Endothelial cell of umbilical vein (primary cell): ENCODE results near the gene CNTRL. TPM values are rescaled to one million over a fixed set of nuclear protein-coding genes. Genes with fewer than 3 reads are reported as not detected.
A peak's percentile ranks its signal among the peaks of the same experiment; 100 is the strongest.

Source experiments
- BruUV-seq: library from RNA; stranded (reverse); fragments of 400-500 nt; replicated peaks from 2 replicates; lab custom pipeline; 2021; lab: Mats Ljungman, UMichigan
- CTCF ChIA-PET: fragments of 300-600, 350-600 bp; sonication (Branson Sonifier 250); formaldehyde crosslinking; loops from one replicate; lab custom pipeline; 2021; ENCODE audit warnings: antibody characterized with exemption, inconsistent platforms; lab: Charles Lee
- POLR2A ChIA-PET: fragments of 300-600, 350-600 bp; sonication (Branson Sonifier 250); formaldehyde crosslinking; loops from one replicate; lab custom pipeline; 2021; ENCODE audit warnings: antibody characterized with exemption, inconsistent platforms; lab: Charles Lee
- DNase-seq: peaks from one replicate; pipeline ENCODE4 v3.0.0-alpha.2; 2011; ENCODE audit warnings: low read depth, low spot score
- FAIRE-seq: peaks from 2 replicates; lab custom pipeline; 2011; peaks lifted over from hg19 to GRCh38; lab: Jason Lieb, UNC
- H2AFZ ChIP-seq: 2 replicates; pipeline ENCODE4 v1.6.0; 2012; ENCODE audit warnings: low read depth, low read length, control low read depth, inconsistent platforms
- H3K27ac ChIP-seq: 2 replicates; pipeline ENCODE4 v1.5.1; 2011; ENCODE audit warnings: low read depth, mild to moderate bottlenecking, control low read depth, low read length, moderate library complexity; ENCODE audit not compliant: insufficient read depth
- H3K27me3 ChIP-seq, 2 experiments: 2 replicates each; pipeline versions ENCODE4 v1.6.0 to v1.6.1; 2011; ENCODE audit warnings: low read length in 2 of 2, mixed read lengths in 1 of 2; ENCODE audit not compliant: control insufficient read depth in 2 of 2, insufficient read depth in 2 of 2
- H3K36me3 ChIP-seq, 2 experiments: 2 replicates in 1 of 2; 3 replicates in 1 of 2; pipeline ENCODE4 v1.5.1; 2011; ENCODE audit warnings: low read length in 2 of 2, mild to moderate bottlenecking in 1 of 2, moderate library complexity in 1 of 2; ENCODE audit not compliant: control insufficient read depth in 2 of 2, insufficient read depth in 2 of 2; ENCODE audit errors: extremely low read depth in 1 of 2
- H3K4me1 ChIP-seq: 3 replicates; pipeline ENCODE4 v1.5.1; 2011; ENCODE audit warnings: mild to moderate bottlenecking, low read length; ENCODE audit not compliant: control insufficient read depth, insufficient read depth; ENCODE audit errors: extremely low read depth
- H3K4me2 ChIP-seq: 2 replicates; pipeline ENCODE4 v1.6.1; 2011; ENCODE audit warnings: low read length, control low read depth, mixed read lengths; ENCODE audit not compliant: insufficient read depth
- H3K4me3 ChIP-seq, 3 experiments: fragments of 200-600 bp in 1 of 3; sonication (generic), shearing (Covaris generic) in 1 of 3; replicated peaks in 1 of 3; 2 replicates each; pipeline ENCODE4 v1.5.1; 2011 to 2016; ENCODE audit warnings: control low read depth in 3 of 3, low read length in 3 of 3, mild to moderate bottlenecking in 2 of 3, inconsistent platforms in 1 of 3, low read depth in 1 of 3, moderate library complexity in 1 of 3; ENCODE audit not compliant: insufficient read depth in 1 of 3
- H3K79me2 ChIP-seq: 2 replicates; pipeline ENCODE4 v1.6.0; 2012; ENCODE audit warnings: low read length, inconsistent platforms; ENCODE audit not compliant: control insufficient read depth, insufficient read depth
- H3K9ac ChIP-seq: replicated peaks from 2 replicates; pipeline ENCODE3; 2011; ENCODE audit warnings: low read length, control low read depth; ENCODE audit not compliant: insufficient read depth; ENCODE audit errors: extremely low read depth
- H3K9me1 ChIP-seq: replicated peaks from 3 replicates; pipeline ENCODE4 v1.6.0; 2011; ENCODE audit warnings: mild to moderate bottlenecking, low read length; ENCODE audit not compliant: control insufficient read depth, insufficient read depth; ENCODE audit errors: extremely low read depth
- H3K9me3 ChIP-seq: replicated peaks from 2 replicates; pipeline ENCODE4 v1.5.1; 2012; ENCODE audit warnings: low read length, inconsistent platforms; ENCODE audit not compliant: control insufficient read depth, insufficient read depth
- H4K20me1 ChIP-seq: replicated peaks from 2 replicates; pipeline ENCODE3; 2011; ENCODE audit warnings: mild to moderate bottlenecking, low read length; ENCODE audit not compliant: control insufficient read depth, insufficient read depth; ENCODE audit errors: extremely low read depth
- CTCF ChIP-seq, 2 donors: IDR thresholded peaks; 1 replicate in 1 of 2; 2 replicates in 1 of 2; pipeline ENCODE4 v1.5.1; 2011; ENCODE audit warnings: low read length in 2 of 2, mild to moderate bottlenecking in 2 of 2, moderate library complexity in 2 of 2, control low read depth in 1 of 2, inconsistent platforms in 1 of 2, low read depth in 1 of 2; ENCODE audit not compliant: insufficient read depth in 1 of 2; ENCODE audit errors: extremely low read depth in 1 of 2
- EZH2 ChIP-seq: IDR thresholded peaks from 2 replicates; pipeline ENCODE4 v1.6.1; 2012; ENCODE audit warnings: borderline replicate concordance, low read depth, mild to moderate bottlenecking, moderate library complexity, low read length, inconsistent platforms; ENCODE audit not compliant: severe bottlenecking
- FOS ChIP-seq: IDR thresholded peaks from 2 replicates; pipeline ENCODE4 v1.6.1; 2011; ENCODE audit warnings: mild to moderate bottlenecking, low read length, moderate library complexity, borderline replicate concordance; ENCODE audit not compliant: insufficient read depth
- GATA2 ChIP-seq: IDR thresholded peaks from 2 replicates; pipeline ENCODE4 v1.7.0; 2011; ENCODE audit warnings: low read depth, mild to moderate bottlenecking, moderate library complexity, mixed read lengths, low read length; ENCODE audit not compliant: insufficient read length, insufficient read depth
- JUN ChIP-seq: IDR thresholded peaks from 2 replicates; pipeline ENCODE4 v1.6.1; 2011; ENCODE audit warnings: borderline replicate concordance, low read depth; ENCODE audit not compliant: insufficient read length, insufficient read depth
- MAX ChIP-seq: IDR thresholded peaks from 2 replicates; pipeline ENCODE4 v1.6.1; 2011; ENCODE audit not compliant: insufficient read depth, insufficient read length
- MYC ChIP-seq: IDR thresholded peaks from one replicate; pipeline ENCODE4 v1.6.1; 2011; ENCODE audit warnings: mild to moderate bottlenecking, low read depth, low read length
- POLR2A ChIP-seq: IDR thresholded peaks from 2 replicates; pipeline ENCODE4 v1.6.1; 2012; ENCODE audit warnings: low read depth, mild to moderate bottlenecking, control low read depth, low read length
- POLR2AphosphoS5 ChIP-seq: IDR thresholded peaks from 2 replicates; pipeline ENCODE4 v1.6.1; 2012; ENCODE audit warnings: low read depth, mild to moderate bottlenecking, control low read depth, low read length, moderate library complexity; ENCODE audit not compliant: insufficient read depth
- dilution Hi-C: fragments of 300-500 bp; cut with MboI; formaldehyde crosslinking; loops from one replicate; pipeline ENCODE4 v1.15.0; 2019; ENCODE audit warnings: low sequenced_read_pairs; ENCODE audit not compliant: extremely low pct_ligation_motif_present
- intact Hi-C: fragments of 100-400 bp; cut with micrococcal nuclease; formaldehyde crosslinking; loops from one replicate; pipeline ENCODE4 v1.10.0; 2022
- polyA plus RNA-seq, 4 experiments: library from polyadenylated mRNA; depleted of rRNA in 3 of 4; stranded (reverse) in 3 of 4; unstranded in 1 of 4; fragments of >200 nt; gene quantifications; 2 replicates each; pipeline versions ENCODE4 v1.2.1 to v1.2.3, GENCODE V29; 2011 to 2012; ENCODE audit warnings: missing spikeins in 1 of 4
- total RNA-seq: library from RNA; stranded (reverse); gene quantifications from 2 replicates; pipeline ENCODE4 v1.2.3, GENCODE V29; 2021

The CNTRL gene
- total and polyA plus RNA-seq, 2 donors (not counting 3 experiments of a cell fraction or from before 2014, with no cell fraction given) = 6.1 to 21.8 TPM

- dilution Hi-C loops = no loop called here
Measured at GRCh38 chr9:121194730-121195129, 120.0 kb downstream of the CNTRL start.

More at GRCh38 chr9:121194730-121195129, 120.0 kb downstream of the CNTRL start:
- intact Hi-C loops = no loop called here
- no TSS peak for BruUV-seq
- Histone ChIP-seq H3K27ac (no peak overlapping the region), H3K9me1 (peaks cover 5% of the 10 kb centered on the region), H3K4me2 (peak overlapping the region; percentile 65), H3K27me3 (no peaks in the 10 kb centered on the region), H3K9me3 (no peaks in the 10 kb centered on the region), H4K20me1 (peaks cover 56% of the 10 kb centered on the region), H3K4me3 (no peak overlapping the region), H3K4me1 (peaks cover 41% of the 10 kb centered on the region), H3K36me3 (no peaks in the 10 kb centered on the region), H2AFZ (no peak overlapping the region), H3K79me2 (peaks cover 99% of the 10 kb centered on the region), H3K9ac (no peak overlapping the region)
- no peak for TF ChIP-seq CTCF (IDR thresholded peaks at IDR 0.05; ENCODE audit: extremely low read depth in 1 of 2, insufficient read depth in 1 of 2, low read depth in 1 of 2, low read length in 2 of 2)
- TF ChIP-seq POLR2A = no peak
- no peak for TF ChIP-seq POLR2AphosphoS5
- no peak for TF ChIP-seq JUN
- TF ChIP-seq FOS = no peak
- TF ChIP-seq GATA2 = no peak
- no peak for TF ChIP-seq EZH2
- TF ChIP-seq MAX = no peak
- TF ChIP-seq MYC = no peak
- FAIRE-seq (no peak), DNase-seq (no peak)
- POLR2A ChIA-PET = no interaction called here
- CTCF ChIA-PET = interaction anchor here (1.1 kb wide), 1 partner anchor 196 kb away, joined by 3 read pairs; no protein-coding TSS in a partner anchor
